HepG2 (cell line): ENCODE results near the gene KCNQ5. TPM values are rescaled to one million over a fixed set of nuclear protein-coding genes. Genes with fewer than 3 reads are reported as not detected.

Experiments used
- ARNT2 ChIP-seq: sonication (generic); formaldehyde crosslinking; IDR thresholded peaks from 2 replicates; pipeline ENCODE4 v1.8.0; 2022; ENCODE audit warnings: mild to moderate bottlenecking, low read depth, missing genetic modification reagents, moderate library complexity
- ATF2 ChIP-seq: sonication (generic); formaldehyde crosslinking; IDR thresholded peaks from 2 replicates; pipeline ENCODE4 v1.4.0; 2020; ENCODE audit warnings: missing genetic modification reagents
- CREB1 ChIP-seq, 2 experiments: fragments of 450-650 bp in 1 of 2; IDR thresholded peaks; 2 replicates each; pipeline ENCODE4 v1.6.1; 2016 to 2017; ENCODE audit warnings: control low read depth in 1 of 2, mild to moderate bottlenecking in 1 of 2, missing compliant biosample characterization in 1 of 2, missing genetic modification characterization in 1 of 2
- PPARG ChIP-seq: conservative IDR thresholded peaks from 2 replicates; pipeline ENCODE4 v1.6.1; 2016; ENCODE audit warnings: missing biosample characterization, missing genetic modification reagents
- SMAD3 ChIP-seq: sonication (generic); formaldehyde crosslinking; IDR thresholded peaks from 2 replicates; pipeline ENCODE4 v1.4.0; 2020; ENCODE audit warnings: missing genetic modification reagents
- SP1 ChIP-seq, 2 experiments: fragments of 450-650 bp in 1 of 2; sonication (generic) in 1 of 2; formaldehyde crosslinking in 1 of 2; IDR thresholded peaks; 2 replicates each; pipeline versions ENCODE4 v1.4.0 to v1.6.1; 2016 to 2020; ENCODE audit warnings: missing genetic modification reagents in 1 of 2
- ZNF143 ChIP-seq: sonication (generic); formaldehyde crosslinking; IDR thresholded peaks from 2 replicates; pipeline ENCODE4 v1.4.0; 2020; ENCODE audit warnings: missing genetic modification reagents
- ZNF276 ChIP-seq: sonication (generic); formaldehyde crosslinking; IDR thresholded peaks from 2 replicates; pipeline ENCODE4 v1.4.0; 2020; ENCODE audit warnings: mild to moderate bottlenecking, low read depth, missing genetic modification reagents
- ZNF513 ChIP-seq: sonication (generic); formaldehyde crosslinking; conservative IDR thresholded peaks from 2 replicates; pipeline ENCODE4 v1.5.0; 2020; ENCODE audit warnings: missing genetic modification reagents
- ZNF879 ChIP-seq: sonication (generic); formaldehyde crosslinking; IDR thresholded peaks from 2 replicates; pipeline ENCODE4 v1.8.1; 2023; ENCODE audit warnings: missing genetic modification reagents
- ZZZ3 ChIP-seq: sonication (generic); formaldehyde crosslinking; IDR thresholded peaks from 2 replicates; pipeline ENCODE4 v1.4.0; 2020; ENCODE audit warnings: missing genetic modification reagents, mild to moderate bottlenecking, borderline replicate concordance
- polyA plus RNA-seq, 8 experiments: library from polyadenylated mRNA; depleted of rRNA in 3 of 8; stranded (reverse) in 7 of 8; unstranded in 1 of 8; fragments of >200 nt; fragmentation: Illumina TruSeq in 4 of 8; extraction: Trizol in 4 of 8; gene quantifications; 2 replicates each; pipeline versions ENCODE4 v1.2.1 to v1.2.3, GENCODE V29; 2011 to 2016; ENCODE audit warnings: low read depth in 4 of 8, missing spikeins in 1 of 8, mixed read lengths in 1 of 8; ENCODE audit not compliant: insufficient read depth in 1 of 8
- total RNA-seq, 5 experiments: library from RNA; depleted of rRNA; stranded (reverse); fragments of >200 nt; fragmentation: Illumina TruSeq; extraction: Trizol; gene quantifications; 2 replicates each; pipeline ENCODE4 v1.2.3, GENCODE V29; 2016; ENCODE audit warnings: low read depth in 1 of 5

KCNQ5 gene
- total and polyA plus RNA-seq, 2 of the 13 experiments (the other 11 are each of a cell fraction or from before 2014, with no cell fraction given): 0.04 TPM; not detected in 1

GRCh38 chr6:72651174-72651573, 29.3 kb downstream of the KCNQ5 start (continued):
- TF ChIP-seq ZNF513 (CRISPR knock-in tag): no peak
- TF ChIP-seq ZNF276 (CRISPR knock-in tag): no peak
- TF ChIP-seq ARNT2 (CRISPR knock-in tag): no peak
- TF ChIP-seq ZZZ3 (CRISPR knock-in tag): no peak
- no peak for TF ChIP-seq CREB1 (IDR thresholded peaks at IDR 0.05)
- TF ChIP-seq CREB1 (CRISPR knock-in tag; IDR thresholded peaks at IDR 0.05): no peak
- TF ChIP-seq ZNF143 (CRISPR knock-in tag): no peak
- no peak for TF ChIP-seq SP1 (IDR thresholded peaks at IDR 0.05)
- TF ChIP-seq SP1 (CRISPR knock-in tag; IDR thresholded peaks at IDR 0.05): no peak
- TF ChIP-seq ZNF879: no peak
- TF ChIP-seq SMAD3: no peak
- no peak for TF ChIP-seq PPARG
- TF ChIP-seq ATF2 (CRISPR knock-in tag): no peak
